GM10847 (cell line): Measurements from ENCODE around the gene GOLPH3.

Experiments
- POLR2A ChIP-seq: IDR thresholded peaks from 2 replicates; pipeline ENCODE4 v1.6.1; 2011; ENCODE audit not compliant: insufficient read length; ENCODE audit errors: extremely low read depth

The GOLPH3 gene

GRCh38 chr5:32173267-32174010, 680 bp downstream of the GOLPH3 start:
- TF ChIP-seq POLR2A = no peak

GRCh38 chr5:32172923-32173266, 1.2 kb downstream of the GOLPH3 start:
- TF ChIP-seq POLR2A = no peak

GRCh38 chr5:32170303-32171151, 3.6 kb downstream of the GOLPH3 start:
- TF ChIP-seq POLR2A = no peak

GRCh38 chr5:32168460-32169033, 5.6 kb downstream of the GOLPH3 start:
- TF ChIP-seq POLR2A = no peak

- no peak for TF ChIP-seq POLR2A
These were observed 8.5 kb downstream of the GOLPH3 start for GRCh38 chr5:32165597-32165996.

- no peak for TF ChIP-seq POLR2A
These were observed 10.3 kb downstream of the GOLPH3 start for GRCh38 chr5:32163785-32164184.

GRCh38 chr5:32163053-32163452, 11.1 kb downstream of the GOLPH3 start:
- TF ChIP-seq POLR2A = no peak

GRCh38 chr5:32160228-32160627, 13.9 kb downstream of the GOLPH3 start:
- TF ChIP-seq POLR2A = no peak

- TF ChIP-seq POLR2A = no peak
These were observed 14.6 kb downstream of the GOLPH3 start for GRCh38 chr5:32159328-32160072.

GRCh38 chr5:32158679-32158975, 15.5 kb downstream of the GOLPH3 start:
- no peak for TF ChIP-seq POLR2A

- TF ChIP-seq POLR2A = no peak
These were observed 17.0 kb downstream of the GOLPH3 start for GRCh38 chr5:32157078-32157477.

- no peak for TF ChIP-seq POLR2A
These were observed 17.5 kb downstream of the GOLPH3 start for GRCh38 chr5:32156635-32157034.

- TF ChIP-seq POLR2A = no peak
These were observed 18.9 kb downstream of the GOLPH3 start for GRCh38 chr5:32155211-32155610.

GRCh38 chr5:32153723-32154122, 20.4 kb downstream of the GOLPH3 start:
- no peak for TF ChIP-seq POLR2A

GRCh38 chr5:32151198-32151597, 22.9 kb downstream of the GOLPH3 start:
- TF ChIP-seq POLR2A = no peak

GRCh38 chr5:32150366-32150765, 23.8 kb downstream of the GOLPH3 start:
- no peak for TF ChIP-seq POLR2A
